NCI-H2029 (cell line): ENCODE results near the gene TXNDC5.
"Not testable (repeated sequence)": the region's sequence is repeated elsewhere in the genome, so short reads cannot be mapped to it uniquely, and the experiment has no call there.

Experiments
- DNase-seq: peaks from one replicate; lab custom pipeline; 2025; lab: John Stamatoyannopoulos, UW

The TXNDC5 gene

DNA sequence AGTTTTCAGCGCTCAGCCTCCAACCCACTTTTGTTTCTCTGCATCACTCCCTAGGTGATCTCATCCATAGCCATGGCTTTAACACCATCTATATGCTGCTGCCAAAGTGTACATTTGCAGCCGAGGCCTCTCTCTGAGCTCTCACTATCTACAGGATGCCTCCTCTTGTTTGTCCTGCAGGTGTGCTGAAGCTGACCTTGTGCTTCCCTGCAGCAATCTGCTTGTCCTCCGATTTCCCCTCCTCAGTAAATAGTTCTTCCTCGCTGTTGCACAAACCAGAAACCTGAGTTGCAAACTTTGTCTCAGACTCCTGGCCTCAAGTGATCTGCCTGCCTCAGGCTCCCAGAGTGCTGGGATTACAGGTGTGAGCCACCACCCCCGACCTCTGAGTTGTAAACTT is 3.7 kb upstream of the TXNDC5 start:
- no peak for DNase-seq

DNA sequence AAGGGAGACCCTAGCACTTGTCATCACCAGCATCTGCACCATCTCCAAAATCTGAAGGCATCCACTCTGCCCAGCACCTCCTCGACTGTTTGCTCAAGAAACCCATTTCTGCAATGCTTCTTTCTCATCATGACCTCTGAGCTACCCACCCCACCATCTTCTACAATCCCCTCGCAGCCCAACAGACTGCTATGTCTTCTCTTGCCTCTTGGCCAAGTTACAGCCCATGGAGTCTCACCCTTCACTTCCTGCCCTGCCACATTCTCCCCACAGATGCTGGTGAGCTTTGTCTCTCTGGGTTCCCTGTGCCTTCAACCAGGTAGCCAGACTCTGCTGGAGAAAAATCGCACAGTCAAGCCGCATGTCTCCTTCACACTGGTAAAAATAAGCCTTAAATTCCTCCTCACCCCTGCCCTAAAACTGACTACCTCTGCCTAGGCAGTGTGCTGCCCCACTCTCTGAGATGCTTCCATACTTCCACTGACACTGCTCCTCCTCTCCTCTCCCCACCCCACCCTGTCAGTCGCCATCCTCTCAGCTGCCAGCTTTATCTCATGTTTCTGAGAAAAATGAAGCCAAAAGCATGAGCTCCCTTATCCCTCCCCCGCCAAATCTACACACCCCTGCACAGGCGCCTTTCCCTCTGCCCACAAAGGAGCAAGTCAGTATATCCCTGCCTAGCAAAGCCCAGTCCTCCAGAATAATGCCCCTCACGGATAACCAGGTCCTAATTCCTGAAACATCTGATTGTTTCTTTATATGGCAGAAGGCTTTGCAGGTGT is 2.3 kb upstream of the TXNDC5 start:
- no peak for DNase-seq

DNA sequence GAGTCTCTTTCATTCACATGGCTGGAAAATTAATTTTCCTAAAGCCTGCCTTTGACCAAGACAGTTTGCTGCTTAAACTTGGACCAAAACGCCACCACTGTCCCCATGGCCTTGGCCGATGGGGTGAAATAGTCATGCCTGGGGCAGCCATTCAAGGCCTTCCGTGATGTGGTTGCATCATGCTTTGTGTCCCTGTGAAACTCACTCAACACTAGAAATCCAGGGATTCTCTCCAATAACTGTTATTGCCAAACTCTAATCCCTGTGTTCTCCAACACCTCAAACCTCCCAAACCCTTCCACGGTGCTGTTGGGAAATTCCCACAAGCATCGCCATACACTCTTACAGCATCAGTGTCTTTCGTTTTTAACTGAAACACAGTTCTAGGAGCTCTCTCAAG is 1.4 kb upstream of the TXNDC5 start:
- no peak for DNase-seq

DNA sequence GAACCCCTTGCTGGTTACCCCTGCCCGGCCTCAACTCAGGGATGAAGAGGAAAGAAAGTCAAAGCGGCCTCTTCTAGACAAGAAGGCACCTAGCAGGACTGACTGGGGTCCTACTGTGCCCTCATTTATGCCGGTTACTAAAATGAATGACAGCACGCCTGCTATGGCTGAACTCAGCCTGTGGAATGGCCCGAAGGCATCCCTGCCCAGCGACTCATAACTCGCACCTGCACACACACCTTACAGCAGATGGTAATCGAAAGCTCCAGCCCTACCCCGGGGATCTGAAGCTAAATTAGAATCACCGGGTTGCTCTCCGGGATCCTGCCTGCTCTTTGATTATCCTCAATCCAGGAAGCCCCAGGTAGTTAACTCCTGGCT is 747 bp upstream of the TXNDC5 start:
- no peak for DNase-seq

DNA sequence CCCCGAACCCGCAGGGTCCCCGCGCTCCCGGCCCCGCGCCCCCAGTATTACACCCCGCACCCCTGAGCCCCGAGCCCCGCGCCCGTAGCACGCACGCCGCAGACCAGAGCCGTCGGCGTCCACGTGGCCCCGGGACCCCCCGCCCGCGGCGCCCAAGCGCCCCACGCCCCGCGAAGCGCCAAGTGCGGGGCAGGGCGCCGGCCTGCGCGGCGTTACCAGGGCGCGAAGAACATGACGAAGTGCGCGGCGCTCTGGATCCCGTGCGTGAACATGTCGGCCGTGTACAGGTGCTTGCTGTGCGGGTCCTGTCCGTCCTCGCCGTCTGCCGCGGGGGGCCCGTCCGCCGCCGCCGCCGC is 312 bp downstream of the TXNDC5 start:
- DNase-seq, result no peak

DNA sequence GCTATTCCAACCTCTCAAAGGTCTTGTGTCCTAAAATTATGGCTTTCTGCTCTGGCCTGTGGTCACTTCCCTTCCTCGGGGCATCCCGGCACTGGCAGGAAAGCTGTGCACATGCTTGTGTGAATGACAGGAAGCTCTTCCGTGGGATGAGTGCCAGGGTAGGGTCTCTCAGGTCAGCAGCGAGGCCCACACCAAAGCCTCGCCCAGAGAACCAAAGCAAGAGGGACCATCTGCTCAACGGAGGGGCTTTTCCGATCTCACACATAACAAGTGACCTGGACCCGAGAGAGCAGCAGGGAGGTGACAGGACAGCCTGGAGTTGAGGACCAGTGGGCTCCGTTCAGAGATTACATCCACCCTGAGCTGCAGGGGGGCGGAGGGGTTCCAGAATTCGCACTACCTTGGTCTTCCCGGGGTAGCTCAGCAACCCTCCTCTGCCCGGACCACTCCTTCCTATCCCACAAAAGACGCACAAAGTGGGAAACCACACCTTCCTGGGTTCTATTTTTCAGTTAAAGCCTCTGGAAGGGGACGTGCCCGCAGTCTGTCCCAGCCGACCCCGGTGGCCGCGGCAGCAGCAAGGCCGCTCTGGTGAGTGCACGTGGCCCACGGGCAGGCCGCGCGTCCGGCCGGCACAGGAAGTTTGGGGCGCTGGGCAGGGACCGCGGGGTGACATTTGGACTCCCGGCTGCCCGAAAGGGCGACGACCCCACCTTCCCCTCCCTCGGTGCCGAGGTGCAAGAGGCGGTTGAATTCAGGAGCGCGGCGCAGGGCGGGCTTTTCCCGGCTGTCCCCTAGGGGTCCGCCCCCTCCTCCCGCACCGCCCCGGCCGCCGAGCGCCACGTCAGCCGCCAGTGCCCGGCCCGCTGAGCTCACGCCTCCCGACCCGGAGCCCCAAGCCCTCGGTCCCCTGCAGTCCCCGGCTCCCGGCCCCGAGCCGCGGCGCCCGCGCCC is 988 bp downstream of the TXNDC5 start:
- peak; percentile 47 for DNase-seq

DNA sequence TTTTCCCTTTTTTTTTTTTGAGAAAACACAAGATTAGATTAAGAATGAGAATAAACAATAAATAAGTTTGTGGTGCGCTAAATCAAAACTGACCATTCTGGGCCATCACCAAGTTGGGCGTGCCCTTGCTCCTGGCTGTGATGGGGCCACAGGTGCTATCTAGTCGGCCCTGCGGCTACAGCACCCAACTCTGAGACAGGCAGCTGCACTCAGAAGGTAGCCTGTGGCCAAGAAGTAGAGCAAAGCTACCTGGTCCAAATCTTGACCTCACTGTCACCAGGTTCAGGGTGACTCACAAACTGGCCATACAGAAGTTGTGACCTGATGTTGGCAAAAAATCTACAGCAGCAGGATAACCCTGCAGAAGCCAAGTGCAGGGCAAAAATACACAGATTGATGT is 3.4 kb downstream of the TXNDC5 start:
- no peak for DNase-seq

DNA sequence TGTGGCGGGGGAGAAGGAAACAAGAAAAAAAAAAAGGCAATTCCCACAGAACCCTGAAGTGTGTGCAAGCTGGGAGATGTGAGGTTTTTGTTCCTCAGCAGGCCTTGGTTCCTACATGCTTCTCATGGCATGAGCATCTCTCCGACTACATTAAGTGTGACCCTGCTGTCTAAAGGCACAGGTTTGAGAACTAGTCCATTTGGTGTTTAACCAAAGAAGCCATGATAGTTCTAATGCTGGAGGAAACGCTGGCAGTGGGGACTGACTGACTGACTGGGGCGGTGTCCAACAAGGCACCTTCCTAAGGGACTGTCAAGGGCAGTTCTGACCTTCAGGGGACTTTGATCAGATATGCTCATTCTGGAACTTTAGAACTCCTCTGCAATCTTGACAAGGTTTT is 3.8 kb downstream of the TXNDC5 start:
- no peak for DNase-seq

DNA sequence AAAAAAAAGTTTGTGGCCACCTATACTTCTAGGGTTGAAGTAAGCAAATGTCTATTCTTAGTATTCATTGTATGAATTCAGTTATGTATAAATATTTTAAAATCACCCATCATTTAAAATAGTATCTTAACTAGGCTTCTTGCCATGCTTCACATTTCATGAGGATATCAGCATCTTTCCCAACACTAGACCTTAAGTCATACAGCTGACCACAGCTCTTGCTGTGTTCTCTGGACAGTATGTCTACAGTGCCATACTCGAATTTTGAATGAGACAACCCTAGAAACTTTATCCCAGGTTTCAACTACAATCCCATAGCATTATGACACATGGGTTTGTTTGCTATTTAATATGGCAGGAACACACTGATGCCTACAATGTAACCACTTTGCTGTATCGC is 5.2 kb downstream of the TXNDC5 start:
- no peak for DNase-seq

DNA sequence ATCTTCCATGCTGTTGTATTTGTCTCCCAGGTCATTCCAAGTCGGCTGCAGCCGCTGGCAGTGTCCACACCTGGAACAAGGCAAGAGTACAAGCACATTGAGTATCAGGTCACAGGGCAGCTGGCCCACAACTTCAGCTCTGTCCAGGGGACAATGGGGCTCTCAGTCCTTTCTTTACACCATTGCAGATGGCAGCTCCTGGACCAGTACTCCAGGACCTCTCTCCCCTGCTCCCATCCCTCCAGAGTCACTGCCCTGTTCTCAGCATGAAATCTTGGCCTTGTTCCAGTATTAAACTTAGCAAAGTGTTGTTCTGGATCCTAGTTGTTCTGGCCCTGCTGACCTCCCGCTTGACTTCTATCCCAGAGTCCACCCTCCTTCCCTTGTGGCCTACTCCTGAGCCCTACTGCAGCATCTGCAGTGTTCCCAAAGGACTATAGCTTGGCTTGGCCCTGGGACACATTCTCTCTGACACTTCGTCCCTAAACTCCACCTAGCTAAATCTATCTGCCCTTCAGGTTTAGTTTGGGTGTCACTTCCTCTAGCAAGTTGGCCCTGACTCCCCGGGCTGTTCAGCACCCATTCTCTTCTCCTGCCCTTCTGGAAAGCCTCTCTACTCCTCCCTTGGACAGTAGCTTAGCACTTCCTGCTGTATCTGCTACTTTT is 5.8 kb downstream of the TXNDC5 start:
- DNase-seq, result no peak

DNA sequence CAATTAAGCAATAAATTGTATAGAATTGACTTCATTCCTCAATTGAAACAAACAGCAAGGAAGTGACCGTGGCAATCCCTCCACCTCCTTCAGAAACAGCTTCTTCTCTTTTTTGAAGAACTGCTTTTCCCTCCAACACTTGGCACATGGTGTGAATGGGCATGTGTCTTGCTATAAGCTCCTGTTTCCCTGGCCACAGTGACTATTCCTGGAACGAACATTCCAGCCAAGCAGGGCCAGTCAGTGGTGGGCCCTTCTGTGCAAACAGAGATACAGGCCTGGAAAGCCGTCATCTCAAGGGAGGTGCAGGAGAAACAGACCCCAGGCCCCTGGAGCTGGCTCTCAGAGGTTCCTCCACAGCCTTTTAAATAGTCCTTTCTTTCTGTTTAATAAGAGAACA is 6.9 kb downstream of the TXNDC5 start:
- no peak for DNase-seq

DNA sequence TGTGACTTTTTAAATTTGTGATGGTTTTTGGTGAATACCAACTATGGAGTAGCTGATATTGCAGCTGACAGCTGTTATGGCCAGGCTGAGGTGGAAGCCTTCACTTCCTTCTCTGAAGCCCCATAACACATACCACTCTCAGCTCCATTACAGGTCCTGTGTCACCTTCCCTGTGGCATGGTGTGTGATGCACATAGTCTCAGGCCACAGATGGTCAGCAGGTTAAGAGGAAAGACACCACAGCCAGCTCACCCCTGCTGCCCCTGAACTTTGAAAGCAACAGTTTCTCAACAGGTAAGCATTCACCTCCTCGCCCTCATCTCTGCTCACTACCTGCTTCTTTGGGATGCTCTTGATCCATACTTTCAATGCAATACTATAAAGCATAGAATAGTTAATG is 7.7 kb downstream of the TXNDC5 start:
- no peak for DNase-seq

DNA sequence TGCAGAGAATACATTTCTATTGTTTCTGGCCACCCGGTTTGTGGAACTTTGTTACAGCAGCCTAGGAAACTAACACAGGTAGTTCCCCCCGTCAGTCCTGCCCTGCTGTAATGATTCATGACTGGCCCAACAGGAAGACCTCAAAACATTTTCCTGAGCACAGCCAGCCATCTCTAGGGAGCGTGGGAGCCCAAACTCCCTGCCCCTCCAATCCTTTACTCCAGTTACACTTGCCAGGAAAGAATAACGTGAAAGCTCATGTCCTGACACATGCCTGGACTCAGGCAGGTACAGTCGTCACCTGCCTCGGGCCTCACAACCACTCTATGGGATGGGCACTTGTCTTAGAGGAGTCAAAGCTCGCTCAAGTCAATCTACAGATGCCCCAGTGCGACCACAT is 8.4 kb downstream of the TXNDC5 start:
- DNase-seq, result no peak

DNA sequence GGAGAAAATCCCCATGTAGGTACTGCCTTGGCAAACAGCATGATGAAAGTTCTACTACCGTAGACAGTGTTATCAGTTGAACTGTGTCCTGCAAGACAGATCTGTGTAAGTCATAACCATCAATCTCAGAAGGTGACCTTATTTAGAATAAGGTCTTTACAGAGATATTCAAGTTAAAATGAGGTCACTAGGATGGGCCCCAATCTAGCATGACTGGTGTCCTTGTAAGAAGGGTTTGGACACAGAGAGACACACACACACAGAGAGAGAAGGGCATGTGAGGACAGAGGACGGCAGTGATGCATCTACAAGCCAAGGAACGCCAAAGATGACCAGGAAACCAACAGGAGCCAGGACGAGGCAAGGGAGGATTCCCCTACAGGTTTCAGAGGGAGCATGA is 8.8 kb downstream of the TXNDC5 start:
- DNase-seq, result no peak

DNA sequence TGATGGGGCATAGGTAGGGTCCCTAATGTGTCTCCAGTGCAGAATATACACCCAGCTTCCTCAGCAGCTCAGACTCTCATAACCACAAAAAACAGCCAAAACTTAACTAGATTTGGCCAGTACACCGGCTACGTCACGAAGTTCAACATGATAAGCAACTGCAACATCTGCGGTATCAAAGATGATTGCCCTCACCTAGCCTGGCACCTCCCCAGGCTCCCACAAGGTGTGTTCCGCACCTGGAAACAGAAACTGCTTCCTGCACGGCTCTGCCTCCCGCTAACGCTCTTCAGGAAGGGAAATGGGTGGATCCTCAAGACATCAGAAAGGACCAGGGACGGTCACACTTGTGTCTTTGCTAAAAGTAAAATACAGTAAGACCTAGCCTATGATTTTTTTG is 9.5 kb downstream of the TXNDC5 start:
- no peak for DNase-seq

DNA sequence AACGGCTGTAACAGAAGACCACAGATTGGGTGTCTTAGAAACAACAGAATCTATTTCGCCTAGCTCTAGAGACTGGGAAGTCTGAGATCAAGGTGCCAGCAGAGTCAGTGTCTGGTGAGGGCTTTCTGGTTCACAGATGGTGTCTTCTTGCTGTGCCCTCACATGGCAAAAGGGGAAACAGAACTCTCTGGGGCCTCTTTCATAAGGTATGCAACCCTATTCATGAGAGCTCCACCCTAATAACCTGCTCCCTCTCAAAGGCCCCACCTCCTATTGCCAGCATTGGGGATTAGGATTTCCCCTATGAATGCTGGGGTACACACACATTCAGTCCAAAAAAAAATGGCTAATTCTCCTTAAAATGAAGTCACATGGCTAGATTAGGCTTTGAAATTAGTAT is 10.0 kb downstream of the TXNDC5 start:
- DNase-seq, result no peak

DNA sequence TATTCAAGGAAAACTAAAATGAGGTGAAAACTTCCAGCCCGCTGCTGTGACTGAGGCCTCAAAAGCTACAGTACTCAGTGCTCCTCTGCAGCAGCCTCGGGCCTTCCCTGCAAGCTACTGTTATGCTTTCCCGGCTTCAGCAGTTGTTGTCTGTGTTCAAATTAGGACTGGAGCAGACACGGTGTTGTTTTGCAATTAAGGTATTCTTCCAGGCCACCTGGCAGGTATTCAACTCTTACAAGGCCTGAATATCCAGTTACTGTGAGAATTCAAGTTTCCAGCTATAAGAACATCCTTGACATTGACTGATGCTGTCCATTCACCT is 10.7 kb downstream of the TXNDC5 start:
- DNase-seq, result no peak

DNA sequence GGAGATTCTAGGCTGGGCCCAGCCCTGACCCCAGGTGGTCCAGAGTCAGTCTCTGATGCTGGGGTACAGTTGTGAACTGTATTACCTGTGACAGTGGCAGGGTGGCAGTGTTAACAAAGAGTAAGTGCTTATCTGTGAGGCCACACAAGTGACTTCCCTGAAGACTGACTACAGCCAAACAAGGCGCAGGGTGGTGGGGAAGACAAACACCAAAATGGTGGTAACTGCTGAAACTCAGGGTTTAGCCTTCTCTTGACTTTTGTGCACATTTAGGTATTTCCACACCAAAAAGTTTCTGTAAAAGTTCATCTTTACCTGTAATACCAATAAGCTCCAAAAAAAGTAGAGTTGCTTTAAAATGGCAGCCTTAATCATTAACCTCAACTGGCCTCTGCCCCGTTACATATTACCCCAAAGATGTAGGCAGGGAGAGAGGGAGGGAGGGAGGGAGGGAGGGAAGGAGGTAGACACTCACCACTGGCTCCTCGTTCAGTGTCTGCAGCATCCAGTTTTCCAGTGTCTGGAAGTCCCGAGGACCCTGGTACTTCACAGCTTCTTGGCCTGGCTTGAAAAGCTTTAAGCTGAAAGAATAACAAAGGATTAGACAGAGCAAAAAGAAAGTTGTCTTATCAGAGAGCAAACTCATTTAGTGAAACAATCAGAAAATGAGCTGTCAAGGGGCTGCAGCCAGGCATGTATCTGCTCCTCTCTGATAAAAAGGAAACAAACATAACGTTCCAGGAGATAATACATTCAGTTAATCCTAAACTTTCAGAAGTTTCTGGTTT is 11.3 kb downstream of the TXNDC5 start:
- no peak for DNase-seq

DNA sequence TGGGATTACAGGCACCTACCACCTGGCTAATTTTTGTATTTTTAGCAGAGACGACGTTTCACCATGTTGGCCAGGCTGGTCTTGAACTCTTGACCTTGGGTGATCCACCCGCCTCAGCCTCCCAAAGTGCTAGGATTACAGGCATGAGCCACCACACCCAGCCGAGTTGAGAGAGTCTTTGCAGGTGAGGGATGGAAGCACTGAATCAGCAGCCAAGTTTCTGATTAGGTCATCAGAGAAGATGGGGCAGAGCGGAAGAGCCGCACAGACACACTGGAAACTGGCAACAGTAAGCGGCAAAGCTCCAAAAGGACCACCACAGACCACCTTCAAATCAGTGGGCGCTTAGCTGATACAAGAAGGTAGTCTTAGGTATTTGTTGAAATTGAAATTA is 12.4 kb downstream of the TXNDC5 start:
- DNase-seq, result not testable (repeated sequence)

DNA sequence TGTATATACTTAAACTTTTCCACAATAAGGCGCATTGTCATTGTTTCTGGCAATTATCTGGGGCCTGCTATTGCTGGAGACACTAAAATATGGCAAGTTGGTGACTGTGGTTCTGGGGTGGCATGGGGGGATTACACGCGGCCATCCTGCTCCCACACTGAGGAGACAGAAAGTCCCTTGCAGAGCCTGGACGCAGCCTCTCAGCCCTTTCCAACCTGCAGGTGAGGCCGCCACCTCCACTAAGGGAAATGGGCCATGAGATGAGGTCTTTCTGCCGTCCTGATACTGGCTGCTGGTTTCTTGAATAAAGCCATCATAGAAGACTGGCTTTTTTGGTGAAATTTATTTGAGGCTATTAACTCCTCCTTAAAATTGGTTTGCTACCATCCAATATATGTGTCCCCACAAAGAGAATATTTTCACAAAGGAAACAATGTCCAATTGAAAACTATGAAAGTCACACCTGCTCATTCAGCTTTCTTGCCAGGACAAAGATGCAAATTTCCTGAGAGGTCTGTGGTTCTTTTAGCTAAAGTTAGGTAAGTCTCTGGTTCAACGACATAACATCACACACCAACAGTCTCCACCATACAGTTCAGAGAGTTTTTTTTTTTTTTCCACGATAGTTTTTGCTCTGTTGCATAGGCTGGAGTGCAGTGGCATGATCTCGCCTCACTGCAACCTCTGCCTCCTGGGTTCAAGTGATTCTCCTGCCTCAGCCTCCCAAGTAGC is 13.0 kb downstream of the TXNDC5 start:
- DNase-seq, result no peak

DNA sequence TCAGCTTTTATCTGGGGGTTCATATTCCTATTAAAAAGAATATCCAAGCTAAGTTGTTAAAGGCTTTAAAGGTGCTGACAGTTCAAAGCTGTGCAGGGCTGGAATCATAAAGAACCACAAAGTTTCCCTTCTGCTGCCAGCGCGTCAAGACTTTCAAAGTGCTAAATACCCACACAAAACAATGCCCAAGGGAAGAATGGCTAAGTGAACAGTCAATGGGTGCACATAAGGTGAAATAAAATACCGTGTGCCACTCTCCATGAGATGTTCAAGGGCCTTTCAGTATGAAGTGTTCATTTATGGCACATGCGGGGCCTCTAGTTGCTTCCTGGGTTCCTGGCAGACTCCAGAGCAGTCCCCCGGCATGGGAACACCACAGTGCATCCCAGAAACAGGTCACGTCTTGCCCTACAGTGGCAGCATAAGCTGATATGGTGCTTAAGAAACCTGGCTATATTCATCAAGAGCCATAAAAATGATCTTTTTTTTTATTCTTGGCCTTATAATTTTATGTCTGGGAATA is 14.1 kb downstream of the TXNDC5 start:
- DNase-seq, result no peak

DNA sequence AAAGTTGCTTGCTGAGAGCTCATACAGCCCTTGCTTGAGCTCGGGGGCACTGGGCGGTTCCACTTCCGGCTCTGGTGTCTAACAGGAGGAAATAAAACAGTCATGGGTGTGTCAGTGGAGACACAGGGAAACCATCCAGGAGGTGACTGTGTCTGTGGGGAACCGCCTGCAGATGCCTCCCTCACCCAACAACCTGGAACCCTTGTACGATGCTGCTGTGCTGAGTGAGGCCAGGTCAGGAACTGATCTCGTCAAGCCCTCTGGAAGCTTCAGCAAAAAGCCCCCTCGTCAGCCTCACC is 15.5 kb downstream of the TXNDC5 start:
- DNase-seq, result no peak
